ENCODE measurements around the gene WDR43.

DNA sequence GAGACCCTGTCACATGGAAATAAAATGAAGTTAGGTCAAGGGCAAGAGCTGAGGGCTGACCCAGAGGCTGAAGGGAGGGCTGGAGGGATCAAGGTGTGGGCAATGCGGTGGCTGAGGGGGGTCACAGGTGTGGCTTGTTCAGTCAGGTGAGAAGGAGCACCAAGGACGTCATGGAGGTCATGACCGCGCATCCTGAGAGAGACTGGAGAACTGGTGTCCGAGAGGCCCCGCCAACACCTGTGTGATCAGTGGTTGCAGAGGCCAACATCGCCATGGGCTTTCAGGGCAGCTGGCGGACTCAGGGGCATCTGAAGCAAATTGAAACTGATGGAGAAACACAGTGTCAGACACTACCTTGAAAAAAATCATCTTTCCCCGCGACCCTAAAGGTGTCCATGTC is 99.6 kb downstream of the WDR43 start:
- no peak for TF ChIP-seq CTCF (IDR thresholded peaks at IDR 0.05)
- no peak for TF ChIP-seq POLR2AphosphoS5 (IDR thresholded peaks at IDR 0.05)
